Body of pancreas (tissue), 4 donors: Measurements from ENCODE around the gene CDH12.

Experiments used
- CTCF ChIP-seq, 7 experiments: fragments of 450-650 bp in 4 of 7; fragments of 200-600 bp in 3 of 7; sonication (generic) in 3 of 7; IDR thresholded peaks; one replicate each; pipeline ENCODE4 v1.5.1; 2016 to 2019; ENCODE audit warnings: antibody characterized with exemption in 7 of 7
- POLR2A ChIP-seq, 3 donors: fragments of 450-650 bp; IDR thresholded peaks; one replicate each; pipeline ENCODE4 v1.6.1; 2016; ENCODE audit warnings: antibody characterized with exemption in 3 of 3, mild to moderate bottlenecking in 2 of 3

GRCh38 chr5:22706901-22707300 lies 146.2 kb downstream of the CDH12 start:
- TF ChIP-seq CTCF (IDR thresholded peaks at IDR 0.05) (no peak), POLR2A (IDR thresholded peaks at IDR 0.05) (no peak)
